Neural progenitor cell (in vitro differentiated cells): ENCODE measurements around the gene RGS7.

Experiments
- EZH2phosphoT487 ChIP-seq: fragments of 200-600 bp; sonication (generic); IDR thresholded peaks from 2 replicates; pipeline ENCODE4 v1.6.1; 2017; ENCODE audit warnings: antibody characterized with exemption
- TF ChIP-seq, protein P1 (sequence below): fragments of 200-600 bp; sonication (generic); IDR thresholded peaks from 2 replicates; pipeline ENCODE4 v1.5.1; 2017; ENCODE audit warnings: antibody characterized with exemption, mild to moderate bottlenecking

DNA sequence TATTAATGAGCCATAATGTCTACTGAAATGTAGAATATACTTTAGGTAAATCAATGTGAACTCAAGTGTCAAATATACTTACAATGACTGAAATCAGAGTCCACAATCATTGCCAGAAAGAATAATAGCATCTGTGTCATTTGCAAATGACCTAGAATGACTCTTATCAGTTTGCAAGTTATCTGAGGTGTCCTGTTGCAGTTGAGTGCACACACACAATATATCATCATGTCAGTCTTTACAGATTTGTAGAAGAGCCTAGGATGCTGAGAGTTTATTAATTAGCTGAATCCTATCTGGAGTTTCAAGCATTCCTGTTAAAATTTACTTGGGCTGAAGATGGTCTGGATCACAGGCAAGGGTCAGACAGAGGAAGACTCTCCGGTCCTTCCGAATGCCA, 421.1 kb downstream of the RGS7 start:
- TF ChIP-seq, protein P1, sequence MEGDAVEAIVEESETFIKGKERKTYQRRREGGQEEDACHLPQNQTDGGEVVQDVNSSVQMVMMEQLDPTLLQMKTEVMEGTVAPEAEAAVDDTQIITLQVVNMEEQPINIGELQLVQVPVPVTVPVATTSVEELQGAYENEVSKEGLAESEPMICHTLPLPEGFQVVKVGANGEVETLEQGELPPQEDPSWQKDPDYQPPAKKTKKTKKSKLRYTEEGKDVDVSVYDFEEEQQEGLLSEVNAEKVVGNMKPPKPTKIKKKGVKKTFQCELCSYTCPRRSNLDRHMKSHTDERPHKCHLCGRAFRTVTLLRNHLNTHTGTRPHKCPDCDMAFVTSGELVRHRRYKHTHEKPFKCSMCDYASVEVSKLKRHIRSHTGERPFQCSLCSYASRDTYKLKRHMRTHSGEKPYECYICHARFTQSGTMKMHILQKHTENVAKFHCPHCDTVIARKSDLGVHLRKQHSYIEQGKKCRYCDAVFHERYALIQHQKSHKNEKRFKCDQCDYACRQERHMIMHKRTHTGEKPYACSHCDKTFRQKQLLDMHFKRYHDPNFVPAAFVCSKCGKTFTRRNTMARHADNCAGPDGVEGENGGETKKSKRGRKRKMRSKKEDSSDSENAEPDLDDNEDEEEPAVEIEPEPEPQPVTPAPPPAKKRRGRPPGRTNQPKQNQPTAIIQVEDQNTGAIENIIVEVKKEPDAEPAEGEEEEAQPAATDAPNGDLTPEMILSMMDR = no peak
- no peak for TF ChIP-seq EZH2phosphoT487
